ENCODE results near the gene PPFIBP2.
"Not testable (repeated sequence)": the region's sequence is repeated elsewhere in the genome, so short reads cannot be mapped to it uniquely, and the experiment has no call there.

The PPFIBP2 gene

GRCh38 chr11:7638710-7639642 lies 125.2 kb downstream of the PPFIBP2 start:
- no peak for DNase-seq

- no peak for DNase-seq
Observed at GRCh38 chr11:7639643-7640025, 125.8 kb downstream of the PPFIBP2 start.

- no peak for DNase-seq
Observed at GRCh38 chr11:7640816-7641215, 127.0 kb downstream of the PPFIBP2 start.

- DNase-seq, result no peak
Observed at GRCh38 chr11:7642747-7643146, 128.9 kb downstream of the PPFIBP2 start.

- DNase-seq, result no peak
Observed at GRCh38 chr11:7643314-7643713, 129.5 kb downstream of the PPFIBP2 start.

- no peak for DNase-seq
Observed at GRCh38 chr11:7645206-7645605, 131.4 kb downstream of the PPFIBP2 start.

GRCh38 chr11:7646866-7647265 lies 133.1 kb downstream of the PPFIBP2 start:
- DNase-seq, result no peak

- no peak for DNase-seq
Observed at GRCh38 chr11:7648264-7648663, 134.5 kb downstream of the PPFIBP2 start.

- peak; percentile 39 to 45 (median 41) for DNase-seq
Observed at GRCh38 chr11:7651140-7651551, 137.3 kb downstream of the PPFIBP2 start.

GRCh38 chr11:7651700-7652099 lies 137.9 kb downstream of the PPFIBP2 start:
- DNase-seq, result no peak

GRCh38 chr11:7654195-7654705 lies 140.5 kb downstream of the PPFIBP2 start:
- DNase-seq, result no peak

GRCh38 chr11:7655253-7656217 lies 141.7 kb downstream of the PPFIBP2 start:
- no peak for DNase-seq

- DNase-seq, result no peak
Observed at GRCh38 chr11:7656704-7657103, 142.9 kb downstream of the PPFIBP2 start.

GRCh38 chr11:7657306-7658025 lies 143.7 kb downstream of the PPFIBP2 start:
- peak; percentile 54 to 66 (median 61) for DNase-seq

- not testable (repeated sequence) for DNase-seq
Observed at GRCh38 chr11:7663531-7663930, 149.7 kb downstream of the PPFIBP2 start.

GRCh38 chr11:7664867-7665266 lies 151.1 kb downstream of the PPFIBP2 start:
- DNase-seq, result no peak

- peak; percentile 67 to 84 (median 72) for DNase-seq
Observed at GRCh38 chr11:7665473-7666291, 151.9 kb downstream of the PPFIBP2 start.

GRCh38 chr11:7666292-7666866 lies 152.6 kb downstream of the PPFIBP2 start:
- DNase-seq, result no peak

- DNase-seq, result no peak
Observed at GRCh38 chr11:7667460-7667859, 153.7 kb downstream of the PPFIBP2 start.

- DNase-seq, result no peak
Observed at GRCh38 chr11:7668464-7668863, 154.7 kb downstream of the PPFIBP2 start.

GRCh38 chr11:7668911-7669310 lies 155.1 kb downstream of the PPFIBP2 start:
- no peak for DNase-seq

All from suppressor macrophage treated with lipopolysaccharide for 1 hour (primary cell).